Measurements from ENCODE around the gene TUT1. TPM values are rescaled to one million over a fixed set of nuclear protein-coding genes. Genes with fewer than 3 reads are reported as not detected.
"Not testable (repeated sequence)": the region's sequence is repeated elsewhere in the genome, so short reads cannot be mapped to it uniquely, and the experiment has no call there.

Gene TUT1
- total RNA-seq, 1 donor: 4.3 TPM

- TF ChIP-seq CTCF (IDR thresholded peaks at IDR 0.05; ENCODE audit: insufficient read depth, low read depth, low read length): no peak
- H3K4me3 ChIP-seq (ENCODE audit: low read depth, low read length): peak overlapping the region; percentile 85
- no peak for DNase-seq (ENCODE audit: low read depth)
Measured at GRCh38 chr11:62621027-62621566, 29.8 kb upstream of the TUT1 start.

GRCh38 chr11:62616957-62617356, 25.6 kb upstream of the TUT1 start:
- not testable (repeated sequence) for DNase-seq (ENCODE audit: low read depth); H3K4me3 ChIP-seq (ENCODE audit: low read depth, low read length)

GRCh38 chr11:62615521-62615920, 24.2 kb upstream of the TUT1 start:
- no peak for DNase-seq (ENCODE audit: low read depth)
- no peak for TF ChIP-seq CTCF (IDR thresholded peaks at IDR 0.05; ENCODE audit: insufficient read depth, low read depth, low read length)
- H3K4me3 ChIP-seq (ENCODE audit: low read depth, low read length): no peak overlapping the region

GRCh38 chr11:62614275-62614674, 23.0 kb upstream of the TUT1 start:
- TF ChIP-seq CTCF (IDR thresholded peaks at IDR 0.05; ENCODE audit: insufficient read depth, low read depth, low read length): no peak
- no peak for DNase-seq (ENCODE audit: low read depth)
- no peak overlapping the region for H3K4me3 ChIP-seq (ENCODE audit: low read depth, low read length)

GRCh38 chr11:62613291-62613778, 22.0 kb upstream of the TUT1 start:
- H3K4me3 ChIP-seq (ENCODE audit: low read depth, low read length): no peak overlapping the region
- no peak for DNase-seq (ENCODE audit: low read depth)
- TF ChIP-seq CTCF (IDR thresholded peaks at IDR 0.05; ENCODE audit: insufficient read depth, low read depth, low read length): no peak

- DNase-seq (ENCODE audit: low read depth): peak; percentile 91
- TF ChIP-seq CTCF (IDR thresholded peaks at IDR 0.05; ENCODE audit: insufficient read depth, low read depth, low read length): peak; percentile 84
- peak within 1 kb of the TSS; percentile 63 for H3K4me3 ChIP-seq (ENCODE audit: low read depth, low read length)
Measured at GRCh38 chr11:62612366-62613290, 21.3 kb upstream of the TUT1 start, which contains the start of the genes EML3 and ROM1. Gene EML3, minus strand, starts transcription at chr11:62612775. Its CDS starts 318 bp downstream, at chr11:62612457. Gene ROM1, plus strand, starts transcription at chr11:62613257. Its CDS starts 25 bp downstream, at chr11:62613282.

GRCh38 chr11:62611705-62612365, 20.5 kb upstream of the TUT1 start:
- no peak for TF ChIP-seq CTCF (IDR thresholded peaks at IDR 0.05; ENCODE audit: insufficient read depth, low read depth, low read length)
- peak overlapping the region; percentile 63 for H3K4me3 ChIP-seq (ENCODE audit: low read depth, low read length)
- DNase-seq (ENCODE audit: low read depth): peak; percentile 55
